Stomach smooth muscle (tissue), 2 donors: ENCODE results near the gene VSIR.

Experiments
- H3K27ac ChIP-seq: one replicate; pipeline ENCODE4 v1.7.0; 2013; ENCODE audit warnings: mild to moderate bottlenecking, low read length, inconsistent platforms
- H3K27me3 ChIP-seq, 2 donors: one replicate each; pipeline ENCODE4 v1.7.0; 2013; ENCODE audit warnings: low read length in 2 of 2; ENCODE audit not compliant: insufficient read depth in 2 of 2, control insufficient read depth in 1 of 2
- H3K36me3 ChIP-seq, 2 donors: one replicate each; pipeline ENCODE4 v1.7.0; 2013; ENCODE audit warnings: low read length in 2 of 2; ENCODE audit not compliant: control insufficient read depth in 2 of 2, insufficient read depth in 2 of 2
- H3K4me1 ChIP-seq: one replicate; pipeline ENCODE4 v1.7.0; 2013; ENCODE audit warnings: low read length; ENCODE audit not compliant: control insufficient read depth, insufficient read depth
- H3K4me3 ChIP-seq, 2 donors: one replicate each; pipeline ENCODE4 v1.7.0; 2013; ENCODE audit warnings: low read length in 2 of 2
- H3K9ac ChIP-seq, 2 donors: one replicate each; pipeline ENCODE4 v1.7.0; 2013; ENCODE audit warnings: low read length in 2 of 2, mild to moderate bottlenecking in 1 of 2
- H3K9me3 ChIP-seq, 2 donors: one replicate each; pipeline ENCODE4 v1.7.0; 2013; ENCODE audit warnings: low read length in 2 of 2; ENCODE audit not compliant: control insufficient read depth in 2 of 2
- donor health status: healthy.
- donor health status: Pancreatic carcinoma.

The VSIR gene

DNA sequence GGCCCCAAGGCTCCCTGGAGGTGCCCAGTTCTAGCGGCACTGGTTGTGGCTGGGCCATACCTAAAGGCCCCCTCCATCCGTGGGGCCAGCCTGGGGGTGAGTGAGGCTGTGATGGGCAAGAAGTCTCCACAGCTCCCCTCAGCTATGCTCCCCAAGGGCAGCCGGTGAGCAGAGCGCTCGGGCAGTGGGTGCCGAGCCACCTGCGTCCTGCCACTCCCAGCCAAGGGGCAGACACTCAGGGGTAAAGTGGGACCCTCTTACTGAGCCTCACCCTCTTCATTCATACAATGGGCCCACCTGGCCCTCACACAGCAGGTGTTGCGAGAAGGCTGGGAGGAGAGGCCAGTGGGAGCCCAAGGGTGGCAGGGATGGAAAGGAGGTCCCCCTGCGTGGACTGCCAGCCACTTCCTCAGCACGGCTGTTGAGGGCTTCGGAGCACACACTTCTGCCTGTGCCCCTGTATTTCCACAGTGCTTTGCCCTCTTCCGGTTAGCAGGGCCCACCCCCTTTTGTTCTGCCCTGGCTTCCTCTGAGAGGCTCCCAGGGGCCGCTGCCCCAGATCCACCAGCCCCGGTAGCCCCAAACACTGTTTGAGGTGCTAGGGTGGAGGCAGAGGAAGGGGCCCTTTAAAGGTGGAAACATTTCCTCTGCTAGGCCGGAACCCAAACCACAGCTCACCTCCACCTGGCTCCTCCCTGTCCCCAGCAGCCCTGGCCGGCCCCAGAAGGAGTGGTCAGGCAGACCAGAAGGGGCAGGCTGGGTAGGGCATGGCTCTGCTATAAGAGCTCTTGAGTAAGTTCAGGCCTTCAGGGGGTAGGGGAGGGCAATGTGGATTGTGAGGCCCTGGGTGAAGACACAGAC, 37.4 kb downstream of the VSIR start:
- Histone ChIP-seq H3K9ac (no peak overlapping the region), H3K4me3 (no peak overlapping the region), H3K27ac (no peak overlapping the region), H3K27me3 (no peaks in the 10 kb centered on the region), H3K4me1 (peaks cover 15% of the 10 kb centered on the region), H3K36me3 (no peaks in the 10 kb centered on the region), H3K9me3 (no peaks in the 10 kb centered on the region)

- Histone ChIP-seq H3K4me1 (peaks cover 15% of the 10 kb centered on the region), H3K27ac (no peak overlapping the region)
These were observed 38.5 kb downstream of the VSIR start for GRCh38 chr10:71734797-71735196.

GRCh38 chr10:71731791-71732190, 41.5 kb downstream of the VSIR start:
- no peak overlapping the region for H3K9ac ChIP-seq
- H3K4me1 ChIP-seq: peaks cover 35% of the 10 kb centered on the region
- H3K9me3 ChIP-seq: no peaks in the 10 kb centered on the region
- no peak overlapping the region for H3K27ac ChIP-seq
- H3K27me3 ChIP-seq: no peaks in the 10 kb centered on the region
- H3K36me3 ChIP-seq: no peaks in the 10 kb centered on the region
- no peak overlapping the region for H3K4me3 ChIP-seq

More at GRCh38 chr10:71734797-71735196, 38.5 kb downstream of the VSIR start:
- Histone ChIP-seq H3K36me3 (no peaks in the 10 kb centered on the region), H3K27me3 (no peaks in the 10 kb centered on the region), H3K4me3 (no peak overlapping the region), H3K9me3 (no peaks in the 10 kb centered on the region), H3K9ac (no peak overlapping the region)

DNA sequence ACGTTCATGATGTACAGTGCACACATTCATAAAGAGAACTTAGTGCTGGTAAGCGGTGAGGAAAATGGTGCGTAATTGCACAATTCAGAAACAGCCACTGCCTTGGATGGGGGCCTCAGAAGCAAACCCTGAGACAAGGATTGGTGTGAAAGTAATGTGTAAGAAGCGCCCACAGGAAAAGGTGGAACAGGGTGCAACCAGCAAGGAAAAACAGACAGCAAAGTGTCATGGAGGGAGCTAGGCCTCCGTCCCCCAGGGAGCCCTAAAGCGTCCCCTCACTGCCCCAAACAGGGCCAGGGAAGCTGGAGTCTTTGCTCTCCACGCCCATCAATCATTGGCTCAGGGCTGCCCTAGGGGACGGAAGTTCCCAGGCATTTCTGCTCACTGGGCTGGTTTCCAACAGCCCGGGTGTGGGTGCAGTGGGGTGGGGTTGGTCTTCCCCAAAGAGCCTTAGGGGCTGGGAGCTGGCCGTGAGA, 44.1 kb downstream of the VSIR start:
- no peaks in the 10 kb centered on the region for H3K27me3 ChIP-seq
- no peaks in the 10 kb centered on the region for H3K9me3 ChIP-seq
- H3K4me1 ChIP-seq: peaks cover 32% of the 10 kb centered on the region
- no peak overlapping the region for H3K4me3 ChIP-seq
- H3K9ac ChIP-seq: no peak overlapping the region
- H3K27ac ChIP-seq: no peak overlapping the region
- no peaks in the 10 kb centered on the region for H3K36me3 ChIP-seq

GRCh38 chr10:71727738-71728737, 45.3 kb downstream of the VSIR start:
- Histone ChIP-seq H3K36me3 (no peaks in the 10 kb centered on the region), H3K4me1 (peaks cover 32% of the 10 kb centered on the region), H3K27ac (peak overlapping the region; percentile 88), H3K4me3 (peak overlapping the region in 1 of 2 donors; percentile 54), H3K27me3 (no peaks in the 10 kb centered on the region), H3K9ac (peak overlapping the region; percentile 58 to 60), H3K9me3 (no peaks in the 10 kb centered on the region)

DNA sequence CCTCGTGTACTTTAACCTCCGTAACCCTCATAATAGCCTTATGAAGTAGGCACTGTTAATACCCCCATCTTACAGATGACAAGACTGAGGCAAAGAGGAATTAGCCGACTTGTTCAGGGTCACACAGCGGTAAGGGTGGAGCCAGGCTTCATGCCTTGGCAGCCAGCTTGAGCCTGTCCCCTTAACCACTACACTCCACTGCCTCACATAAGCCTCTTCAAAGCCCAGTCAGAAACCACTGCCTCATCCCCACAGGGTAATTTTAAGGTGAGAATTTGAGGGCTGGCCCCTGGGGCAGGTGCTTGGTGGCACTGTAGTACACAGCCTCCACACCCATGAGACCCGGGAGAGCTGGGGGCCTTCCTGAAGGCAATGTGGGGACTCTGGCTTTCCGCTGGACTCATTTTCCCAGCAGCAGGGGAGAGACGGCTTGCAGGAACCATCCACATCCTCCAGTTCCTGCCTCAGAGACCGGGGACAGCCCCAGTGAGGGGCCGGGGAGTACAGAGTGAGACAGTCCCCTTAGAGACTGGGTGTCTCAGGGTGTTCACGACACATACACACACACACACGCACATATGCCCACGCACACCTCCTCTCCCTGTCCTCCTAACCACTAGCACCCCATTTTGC, 46.1 kb downstream of the VSIR start:
- Histone ChIP-seq H3K9ac (peak overlapping the region; percentile 58 to 60), H3K9me3 (no peaks in the 10 kb centered on the region), H3K4me1 (peaks cover 32% of the 10 kb centered on the region), H3K27ac (peak overlapping the region; percentile 88), H3K4me3 (peak overlapping the region in 1 of 2 donors; percentile 54), H3K36me3 (no peaks in the 10 kb centered on the region), H3K27me3 (no peaks in the 10 kb centered on the region)

DNA sequence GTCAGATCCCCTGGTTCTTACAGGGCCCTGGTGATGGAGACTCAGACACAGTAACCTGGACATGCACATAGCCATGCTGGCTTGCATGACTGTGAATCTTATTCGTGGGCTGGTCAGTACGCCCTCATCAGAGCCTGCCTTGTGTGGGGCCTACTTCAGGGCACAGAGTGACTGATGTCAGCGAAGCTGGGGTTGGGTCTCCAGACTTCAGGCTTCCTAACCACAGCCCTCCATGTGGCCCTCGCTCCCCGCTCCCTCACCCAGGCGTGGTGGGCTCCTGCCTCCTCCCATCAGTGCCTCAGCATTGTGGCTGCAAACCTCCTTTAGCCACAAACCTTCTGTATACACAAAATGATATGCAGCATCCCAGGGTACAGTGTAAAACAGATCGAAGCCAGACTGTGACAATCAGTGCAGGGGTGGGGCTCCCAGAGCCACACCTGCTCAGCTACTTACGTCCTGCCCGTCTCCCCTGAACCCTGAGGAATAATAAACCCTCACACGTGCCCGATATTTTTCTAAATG, 46.7 kb downstream of the VSIR start:
- Histone ChIP-seq H3K4me1 (peaks cover 32% of the 10 kb centered on the region), H3K27ac (peak overlapping the region; percentile 88), H3K36me3 (no peaks in the 10 kb centered on the region), H3K9ac (peak overlapping the region in 1 of 2 donors; percentile 58), H3K4me3 (no peak overlapping the region), H3K27me3 (no peaks in the 10 kb centered on the region), H3K9me3 (no peaks in the 10 kb centered on the region)

DNA sequence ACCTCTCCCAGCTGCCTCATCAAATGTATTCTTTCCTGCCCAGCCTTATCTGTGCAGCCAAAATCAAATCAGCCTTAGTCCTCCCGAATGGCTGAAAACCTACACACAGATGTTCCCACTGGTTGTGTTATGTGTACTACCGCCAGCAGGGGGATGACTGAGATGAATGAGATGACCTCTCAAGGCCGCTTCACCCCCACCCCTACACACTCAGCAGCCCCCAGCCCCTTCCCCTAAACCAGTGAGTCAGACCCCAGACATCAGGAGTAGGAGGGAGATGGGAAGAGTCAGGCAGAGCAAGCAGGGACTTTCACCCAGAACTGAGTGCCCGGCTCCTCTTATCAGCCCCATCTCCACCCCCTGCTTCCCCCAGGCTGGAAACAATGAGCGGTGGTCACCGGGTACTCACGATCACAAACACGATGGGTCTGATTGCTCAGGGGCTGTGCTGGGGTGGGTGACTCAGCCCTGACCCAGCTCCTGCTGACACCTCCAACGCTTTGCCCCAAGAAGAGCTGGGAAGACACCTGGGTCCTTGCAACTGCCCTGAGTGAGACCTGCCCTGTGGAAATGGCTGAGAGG, 47.2 kb downstream of the VSIR start:
- H3K4me3 ChIP-seq: no peak overlapping the region
- H3K36me3 ChIP-seq: no peaks in the 10 kb centered on the region
- H3K27ac ChIP-seq: no peak overlapping the region
- no peak overlapping the region for H3K9ac ChIP-seq
- peaks cover 32% of the 10 kb centered on the region for H3K4me1 ChIP-seq
- no peaks in the 10 kb centered on the region for H3K27me3 ChIP-seq
- no peaks in the 10 kb centered on the region for H3K9me3 ChIP-seq

- H3K36me3 ChIP-seq: no peaks in the 10 kb centered on the region
- H3K27ac ChIP-seq: no peak overlapping the region
- H3K27me3 ChIP-seq: no peaks in the 10 kb centered on the region
- no peaks in the 10 kb centered on the region for H3K9me3 ChIP-seq
- H3K4me3 ChIP-seq: no peak overlapping the region
- H3K4me1 ChIP-seq: peaks cover 32% of the 10 kb centered on the region
- no peak overlapping the region for H3K9ac ChIP-seq
These were observed 48.1 kb downstream of the VSIR start for GRCh38 chr10:71725249-71725648.

GRCh38 chr10:71724539-71724938, 48.8 kb downstream of the VSIR start:
- Histone ChIP-seq H3K27ac (no peak overlapping the region), H3K9me3 (no peaks in the 10 kb centered on the region), H3K27me3 (no peaks in the 10 kb centered on the region), H3K36me3 (no peaks in the 10 kb centered on the region), H3K9ac (no peak overlapping the region), H3K4me1 (peaks cover 32% of the 10 kb centered on the region), H3K4me3 (no peak overlapping the region)
